Right hindlimb (tissue), 1 donor: Measurements from ENCODE around the gene FAM229B.
"Not testable (repeated sequence)": the region's sequence is repeated elsewhere in the genome, so short reads cannot be mapped to it uniquely, and the experiment has no call there.

Source experiments
- DNase-seq: peaks from one replicate; pipeline ENCODE4 v3.0.0-alpha.2; 2018

FAM229B gene

DNA sequence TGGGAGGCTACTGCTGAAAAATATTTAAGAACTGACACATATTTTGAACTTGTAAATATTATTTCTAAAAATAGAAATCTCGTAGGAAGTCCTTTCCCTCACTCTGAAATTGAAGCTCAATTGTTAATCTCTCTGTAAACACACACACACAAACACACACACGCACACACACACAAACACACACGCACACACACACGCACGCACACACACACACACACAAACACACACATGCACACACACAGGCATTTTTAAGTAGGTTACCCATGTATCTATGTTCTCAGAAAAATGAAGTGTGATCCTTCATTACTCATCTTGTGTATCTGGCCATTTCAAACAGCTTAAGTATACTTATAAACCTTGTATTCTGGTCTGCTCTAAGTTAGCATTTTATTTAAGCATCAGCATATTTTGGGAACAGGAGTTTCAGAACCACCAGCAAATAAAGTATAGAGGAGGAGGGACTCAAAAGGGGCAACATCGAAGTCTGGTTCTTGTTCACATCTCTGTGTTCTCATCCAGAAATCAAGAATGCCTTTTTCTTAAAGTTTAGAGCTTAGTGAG, 21.9 kb upstream of the FAM229B start:
- no peak for DNase-seq

DNA sequence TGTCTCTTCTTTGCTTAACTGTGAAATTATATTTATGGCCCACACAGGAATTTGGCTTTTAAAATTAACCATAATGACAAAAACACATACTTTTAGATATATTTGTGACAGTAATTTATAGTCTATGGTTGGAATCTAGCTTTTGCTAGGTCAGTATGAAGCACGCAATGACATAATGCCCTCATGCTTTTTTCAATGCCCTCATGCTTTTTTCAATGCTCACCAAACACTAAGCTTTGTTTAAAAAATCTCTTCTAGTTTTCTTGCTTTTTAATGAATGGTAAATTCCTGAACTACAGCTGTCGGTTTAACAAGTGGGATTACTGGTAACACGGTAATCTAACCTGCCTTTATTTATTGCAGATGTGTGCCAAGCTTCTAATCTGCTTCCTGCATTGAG, 20.8 kb upstream of the FAM229B start:
- DNase-seq = no peak

- DNase-seq = no peak
These were observed 5.8 kb upstream of the FAM229B start for GRCh38 chr6:112081569-112081968.

DNA sequence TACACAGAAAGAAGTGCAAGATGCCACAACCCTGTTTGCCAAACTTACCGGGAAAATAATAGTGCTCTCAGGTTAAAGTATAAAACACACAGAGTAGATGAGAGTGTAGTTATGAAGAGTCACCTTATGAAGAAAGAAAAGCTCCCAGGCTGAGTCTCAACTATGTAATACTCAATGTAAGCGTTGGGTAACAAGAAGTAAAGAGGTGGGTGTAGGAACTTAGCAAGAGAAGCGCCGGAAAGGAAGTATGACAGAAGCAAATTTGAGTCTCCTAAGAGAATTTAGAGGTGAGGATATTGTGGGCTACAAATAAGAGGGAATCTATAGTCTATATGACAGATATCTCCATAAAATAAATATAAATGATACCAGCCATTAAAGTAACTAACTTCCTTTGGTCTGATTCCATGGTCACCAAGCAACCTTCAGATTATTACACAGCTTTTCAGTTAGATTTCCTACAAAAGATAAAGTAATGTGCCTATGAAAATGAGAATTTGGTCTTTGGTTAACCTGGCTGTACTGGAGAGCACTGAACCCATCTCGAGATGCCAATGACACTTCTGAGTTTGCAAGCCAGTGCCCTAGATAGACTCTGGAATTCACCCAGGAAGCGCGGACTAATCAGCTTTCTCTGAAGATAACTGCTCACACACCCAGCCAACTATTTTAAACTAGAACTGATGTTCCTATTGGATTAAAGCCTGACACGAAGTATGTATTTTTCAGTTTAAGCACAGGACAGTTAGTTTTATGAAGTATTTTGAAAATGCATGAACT, 1.9 kb upstream of the FAM229B start:
- DNase-seq = no peak

GRCh38 chr6:112086744-112087135, 651 bp upstream of the FAM229B start:
- DNase-seq = no peak

DNA sequence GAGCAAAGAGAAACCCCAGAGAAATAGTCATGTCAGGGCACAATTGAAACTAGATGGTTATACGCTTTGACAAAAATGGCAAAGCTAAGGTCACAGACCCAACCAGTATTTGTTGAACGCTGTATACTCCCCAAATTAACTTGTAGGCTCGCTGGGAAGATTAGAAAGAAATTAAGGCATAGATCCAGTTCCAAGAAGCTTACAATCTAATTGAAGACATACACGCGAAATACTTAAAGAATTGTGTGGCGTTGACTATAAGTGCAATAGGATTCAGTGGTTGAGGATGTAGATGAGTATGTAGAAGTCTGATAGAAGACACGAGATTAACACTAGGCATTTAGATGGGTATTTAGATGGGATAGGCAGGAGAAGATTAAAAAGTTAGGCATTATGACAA, 525 bp downstream of the FAM229B start:
- DNase-seq = no peak

GRCh38 chr6:112096901-112097300, 9.5 kb downstream of the FAM229B start:
- no peak for DNase-seq

- DNase-seq = no peak
These were observed 13.2 kb downstream of the FAM229B start for GRCh38 chr6:112100561-112100960.

DNA sequence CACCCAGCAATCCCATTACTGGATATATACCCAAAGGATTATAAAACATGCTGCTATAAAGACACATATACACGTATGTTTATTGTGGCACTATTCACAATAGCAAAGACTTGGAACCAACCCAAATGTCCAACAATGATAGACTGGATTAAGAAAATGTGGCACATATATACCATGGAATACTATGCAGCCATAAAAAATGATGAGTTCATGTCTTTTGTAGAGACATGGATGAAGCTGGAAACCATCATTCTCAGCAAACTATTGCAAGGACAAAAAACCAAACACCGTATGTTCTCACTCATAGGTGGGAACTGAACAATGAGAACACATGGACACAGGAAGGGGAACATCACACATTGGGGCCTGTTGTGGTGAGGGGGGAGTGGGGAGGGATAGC, 18.6 kb downstream of the FAM229B start:
- DNase-seq = not testable (repeated sequence)

- no peak for DNase-seq
These were observed 19.2 kb downstream of the FAM229B start for GRCh38 chr6:112106562-112106961.

DNA sequence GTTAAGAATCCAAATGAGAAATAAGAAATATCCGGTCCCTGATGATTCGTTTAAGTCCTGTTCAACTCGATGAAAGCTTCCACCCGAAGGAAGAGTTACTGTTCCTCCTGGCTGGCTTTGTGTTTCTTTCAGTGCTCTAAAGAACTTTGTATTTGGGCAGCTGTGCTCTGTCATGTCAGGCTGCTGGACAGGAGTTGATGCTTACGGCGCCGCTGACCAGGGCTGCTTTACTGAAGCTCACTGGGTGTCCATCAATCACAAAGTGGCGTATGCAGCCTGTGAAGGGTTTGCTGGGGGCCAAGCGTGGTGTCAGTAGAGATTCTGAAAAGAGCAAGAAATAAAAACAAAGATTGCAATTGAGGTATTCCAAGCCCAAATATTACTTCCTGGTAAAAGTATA, 21.9 kb downstream of the FAM229B start:
- DNase-seq = no peak

DNA sequence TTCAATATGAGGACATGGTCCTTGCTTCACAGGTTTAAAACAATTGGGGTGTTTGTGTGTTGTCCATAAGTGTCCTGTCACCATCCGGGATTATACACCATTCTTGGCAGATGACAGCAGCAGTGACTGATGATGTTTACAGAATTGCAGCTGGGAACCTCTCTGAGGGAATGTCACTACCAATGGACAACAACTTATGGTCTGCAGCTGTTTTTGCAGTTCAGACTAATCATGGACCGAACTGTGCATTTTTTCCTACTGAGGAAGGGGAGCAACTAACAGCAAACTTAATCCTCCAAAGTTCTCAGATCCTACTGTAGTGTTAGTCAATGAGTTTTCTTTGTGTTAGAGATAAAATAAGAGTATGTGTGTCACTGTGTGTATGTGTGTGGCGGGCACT, 26.0 kb downstream of the FAM229B start:
- DNase-seq = peak; percentile 43

DNA sequence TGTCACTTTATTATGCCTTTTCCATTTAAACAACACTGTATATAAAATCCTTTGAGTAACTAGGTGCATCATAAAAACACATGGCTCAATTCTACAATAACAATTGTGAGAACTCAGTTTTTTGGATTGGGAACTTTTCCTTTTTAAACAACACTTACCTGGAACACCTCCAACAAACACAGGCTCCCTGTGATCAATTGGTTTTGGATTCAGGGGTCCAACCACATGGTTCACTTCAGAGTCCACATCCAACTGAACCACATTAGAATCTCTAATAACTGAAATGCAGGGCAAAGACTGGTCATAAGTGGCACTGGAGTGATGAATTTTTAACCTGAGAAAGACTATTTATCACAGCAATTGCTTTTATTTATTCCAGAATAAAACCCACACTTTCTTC, 26.5 kb downstream of the FAM229B start:
- DNase-seq = no peak

- no peak for DNase-seq
These were observed 27.3 kb downstream of the FAM229B start for GRCh38 chr6:112114577-112115223.

DNA sequence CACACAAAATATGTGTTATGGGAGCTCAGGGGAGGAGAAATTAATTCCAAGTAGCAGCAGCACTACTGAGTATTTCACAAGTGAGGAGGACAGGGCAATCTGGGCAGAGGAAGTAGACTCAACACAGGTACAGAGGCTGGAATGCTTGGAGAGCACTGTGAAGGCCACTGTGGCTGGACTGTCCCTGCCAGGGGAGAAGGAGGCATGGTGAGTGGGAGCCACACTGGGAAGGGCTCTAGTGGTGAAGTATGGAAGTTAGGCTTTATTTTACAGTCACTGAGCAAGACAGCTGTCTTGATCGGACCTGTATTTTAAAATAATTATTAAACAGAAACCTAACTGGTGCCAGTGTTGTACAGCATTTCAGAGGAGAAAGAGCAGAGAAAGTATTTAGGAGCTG, 28.8 kb downstream of the FAM229B start:
- DNase-seq = no peak

GRCh38 chr6:112117554-112117953, 30.2 kb downstream of the FAM229B start:
- no peak for DNase-seq

GRCh38 chr6:112118034-112118433, 30.6 kb downstream of the FAM229B start:
- no peak for DNase-seq

DNA sequence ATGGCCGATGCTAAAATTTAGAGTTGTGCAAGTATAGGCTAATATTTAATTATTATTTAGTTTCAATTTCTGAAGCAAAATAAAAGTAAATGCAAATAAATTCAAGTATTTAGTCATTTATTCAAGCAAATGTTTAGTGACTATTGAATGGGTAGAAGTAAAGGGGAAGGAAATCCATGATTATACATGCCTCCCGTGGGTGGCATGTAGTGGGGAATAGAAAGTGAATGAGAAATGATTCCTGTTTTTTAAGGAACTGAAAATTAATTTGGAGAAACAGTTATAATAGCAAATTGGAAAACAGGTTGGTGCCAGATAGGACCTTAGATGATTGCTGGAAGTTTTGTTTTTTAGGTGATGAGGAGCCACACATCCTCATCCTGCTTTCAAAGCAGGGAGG, 35.4 kb downstream of the FAM229B start:
- no peak for DNase-seq

DNA sequence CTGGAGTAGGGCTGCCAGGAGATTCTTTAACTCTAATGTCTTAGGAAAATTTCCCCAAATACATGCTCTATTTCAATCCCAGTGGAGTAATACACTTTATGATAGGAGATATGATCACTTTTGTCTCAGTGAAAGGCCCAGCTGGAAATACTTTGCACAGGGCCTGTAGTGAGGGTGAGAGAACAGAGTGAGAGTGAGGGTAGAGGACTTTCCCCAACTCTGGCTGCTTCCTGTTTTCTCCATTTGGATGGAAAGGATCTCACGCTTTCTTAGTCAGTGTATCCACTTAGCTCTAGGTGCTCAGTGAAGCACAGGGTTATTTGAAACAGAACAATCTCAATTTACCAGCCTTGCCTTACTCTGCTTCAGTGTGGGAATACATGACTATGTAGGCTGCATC, 36.6 kb downstream of the FAM229B start:
- no peak for DNase-seq

DNA sequence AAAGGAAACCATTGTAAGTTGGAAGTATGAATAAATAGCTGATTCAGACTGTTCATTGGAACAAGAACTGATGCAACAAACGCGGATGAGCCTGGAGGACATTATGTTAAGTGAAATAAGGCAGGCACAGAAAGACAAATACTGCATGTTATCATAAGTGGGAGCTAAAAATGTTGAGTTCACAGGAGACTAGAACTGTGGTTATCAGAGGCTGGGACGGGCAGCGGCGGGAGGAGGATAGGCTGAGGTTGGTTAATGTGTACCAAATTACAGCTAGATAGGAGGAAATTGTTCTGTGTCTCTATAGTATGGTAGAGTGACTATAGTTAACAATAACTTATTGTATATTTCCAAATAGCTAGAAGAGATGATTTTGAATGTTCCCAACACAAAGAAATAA, 40.8 kb downstream of the FAM229B start:
- DNase-seq = no peak

- DNase-seq = no peak
These were observed 43.5 kb downstream of the FAM229B start for GRCh38 chr6:112130878-112131277.

DNA sequence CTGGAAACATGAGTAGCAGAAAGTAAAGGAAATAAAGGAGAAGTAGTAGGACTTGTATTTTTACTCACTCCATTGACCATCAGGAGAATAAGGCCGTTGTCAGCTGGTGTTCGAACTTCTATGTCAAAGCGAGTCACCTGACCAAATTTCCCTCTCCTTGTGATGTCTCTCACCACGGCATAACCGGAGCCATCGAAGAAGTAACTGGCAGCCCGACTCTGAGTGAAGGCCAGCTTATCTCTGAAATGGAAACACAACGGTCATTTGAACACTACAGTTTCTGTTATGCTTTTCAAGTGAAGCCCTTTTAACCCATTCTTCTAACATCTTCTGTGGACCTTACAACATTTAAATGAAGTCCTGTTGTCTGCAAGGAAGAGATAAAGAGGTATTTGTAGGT, 51.7 kb downstream of the FAM229B start:
- DNase-seq = no peak

GRCh38 chr6:112141707-112142106, 54.3 kb downstream of the FAM229B start:
- no peak for DNase-seq

DNA sequence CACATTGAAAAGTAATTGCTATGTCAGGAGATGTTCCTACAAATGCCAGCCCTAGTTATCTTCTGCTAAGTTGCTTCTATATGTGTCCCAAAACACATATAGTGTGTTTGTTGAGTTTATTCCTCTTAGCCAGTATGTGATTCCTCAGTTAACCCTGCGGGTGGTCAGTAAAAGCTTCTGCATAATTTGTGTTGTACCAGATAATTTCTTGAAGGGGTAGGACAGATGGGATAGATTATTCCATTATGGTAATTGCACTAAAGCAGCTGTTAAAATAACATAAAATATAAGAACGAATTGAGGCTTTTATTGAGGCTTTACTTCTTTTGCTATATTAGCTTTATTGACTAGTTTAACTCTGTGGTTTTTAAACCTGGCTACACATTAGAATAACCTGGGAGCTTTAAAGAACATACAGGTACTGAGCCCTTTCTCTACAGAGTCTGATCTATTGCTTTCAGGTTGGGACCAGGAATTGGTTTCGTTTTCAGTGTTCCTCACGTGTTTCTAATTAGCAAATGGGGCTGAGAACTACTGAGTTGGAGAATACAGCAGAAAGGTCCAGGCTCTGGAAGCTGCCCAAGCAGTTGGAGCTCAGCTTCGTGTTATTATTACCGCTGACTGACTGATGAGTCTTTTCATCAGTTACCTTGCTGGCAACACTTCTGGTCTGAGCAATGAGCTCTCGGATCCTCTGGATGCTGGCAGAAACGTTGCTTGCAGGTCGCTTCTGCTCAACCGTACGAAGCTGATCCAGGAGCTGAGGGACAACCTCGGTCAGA, 56.9 kb downstream of the FAM229B start:
- no peak for DNase-seq
